ENCODE data around the gene ANGPTL2. TPM values are rescaled to one million over a fixed set of nuclear protein-coding genes. Genes with fewer than 3 reads are reported as not detected.
"Not testable (repeated sequence)": the region's sequence is repeated elsewhere in the genome, so short reads cannot be mapped to it uniquely, and the experiment has no call there.

Gene ANGPTL2
- total and polyA plus RNA-seq, 4 experiments from 2014 or later = not detected

DNA sequence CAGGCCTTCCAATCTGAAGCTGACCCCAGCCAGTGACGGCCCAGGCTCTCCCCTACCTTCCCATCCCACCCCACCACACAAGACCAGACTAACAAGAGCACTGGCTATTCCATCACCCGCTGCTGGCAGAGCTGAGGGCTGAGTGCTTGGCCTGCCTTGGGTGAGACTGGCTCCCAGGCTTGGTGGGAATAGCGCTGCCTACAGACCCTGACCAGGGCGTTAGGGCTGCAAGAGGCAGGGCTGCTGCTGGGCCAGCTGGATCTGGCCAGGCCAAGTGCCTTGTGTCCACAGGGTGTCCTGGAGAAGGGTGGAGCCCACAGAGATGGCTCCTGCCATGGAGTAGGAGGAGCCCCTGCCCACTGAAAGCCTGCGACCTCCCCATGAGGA, 31.6 kb upstream of the ANGPTL2 start:
- CTCF ChIA-PET (ENCODE audit: partially characterized antibody) = no interaction called here
- no peaks in the 10 kb centered on the region for H3K9me3 Mint-ChIP-seq
- Histone ChIP-seq H3K4me3 (ENCODE audit: low read length in 2 of 2) (no peak overlapping the region), H3K36me3 (ENCODE audit: insufficient read depth, low read length) (no peaks in the 10 kb centered on the region), H3K9me3 (ENCODE audit: control insufficient read depth in 1 of 2, low read length in 2 of 2) (no peaks in the 10 kb centered on the region), H3K27me3 (ENCODE audit: insufficient read depth, low read length) (no peaks in the 10 kb centered on the region), H3K4me1 (ENCODE audit: insufficient read depth, low read length) (peaks cover 16% of the 10 kb centered on the region), H3K27ac (ENCODE audit: low read depth, low read length) (no peak overlapping the region)
- no peaks in the 10 kb centered on the region for H3K36me3 Mint-ChIP-seq
- H3K27me3 Mint-ChIP-seq = peaks cover 0 to 2% of the 10 kb centered on the region in 2 donors
- peak overlapping the region in 7 of 8 donors; percentile 23 to 81 (median 66) for H3K4me3 Mint-ChIP-seq
- H3K4me1 Mint-ChIP-seq = peaks cover 13 to 22% (median 19%) of the 10 kb centered on the region in 4 donors
- POLR2A ChIA-PET (ENCODE audit: partially characterized antibody) = interaction anchor here (1.3 kb wide), 1 partner anchor 9 kb away, joined by 3 read pairs; no protein-coding TSS in a partner anchor
- peak overlapping the region in 3 of 7 donors; percentile 22 to 51 (median 36) for H3K27ac Mint-ChIP-seq
- DNase-seq = no peak
- intact Hi-C loops (cut with micrococcal nuclease) = no loop called here

DNA sequence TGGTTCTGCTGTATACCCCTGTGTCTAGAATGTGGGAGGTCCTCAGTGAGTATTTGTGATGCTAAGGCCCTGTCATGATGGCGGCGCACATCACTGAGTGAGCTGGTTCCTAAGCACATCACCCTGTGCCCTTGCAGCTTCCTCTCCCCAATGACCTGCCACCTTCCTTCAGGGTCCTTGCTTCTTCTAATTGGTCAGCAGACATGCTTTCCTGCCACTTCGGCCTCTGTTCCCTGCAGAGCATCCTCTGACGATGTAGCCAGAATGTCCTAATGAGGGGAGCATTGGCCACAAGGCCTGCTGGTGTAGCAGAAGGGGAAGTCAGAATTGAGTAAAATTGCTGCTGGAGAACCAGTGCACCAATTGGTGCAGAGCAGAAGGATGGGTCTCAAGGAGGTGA, 31.1 kb upstream of the ANGPTL2 start:
- POLR2A ChIA-PET (ENCODE audit: partially characterized antibody) = no interaction called here

DNA sequence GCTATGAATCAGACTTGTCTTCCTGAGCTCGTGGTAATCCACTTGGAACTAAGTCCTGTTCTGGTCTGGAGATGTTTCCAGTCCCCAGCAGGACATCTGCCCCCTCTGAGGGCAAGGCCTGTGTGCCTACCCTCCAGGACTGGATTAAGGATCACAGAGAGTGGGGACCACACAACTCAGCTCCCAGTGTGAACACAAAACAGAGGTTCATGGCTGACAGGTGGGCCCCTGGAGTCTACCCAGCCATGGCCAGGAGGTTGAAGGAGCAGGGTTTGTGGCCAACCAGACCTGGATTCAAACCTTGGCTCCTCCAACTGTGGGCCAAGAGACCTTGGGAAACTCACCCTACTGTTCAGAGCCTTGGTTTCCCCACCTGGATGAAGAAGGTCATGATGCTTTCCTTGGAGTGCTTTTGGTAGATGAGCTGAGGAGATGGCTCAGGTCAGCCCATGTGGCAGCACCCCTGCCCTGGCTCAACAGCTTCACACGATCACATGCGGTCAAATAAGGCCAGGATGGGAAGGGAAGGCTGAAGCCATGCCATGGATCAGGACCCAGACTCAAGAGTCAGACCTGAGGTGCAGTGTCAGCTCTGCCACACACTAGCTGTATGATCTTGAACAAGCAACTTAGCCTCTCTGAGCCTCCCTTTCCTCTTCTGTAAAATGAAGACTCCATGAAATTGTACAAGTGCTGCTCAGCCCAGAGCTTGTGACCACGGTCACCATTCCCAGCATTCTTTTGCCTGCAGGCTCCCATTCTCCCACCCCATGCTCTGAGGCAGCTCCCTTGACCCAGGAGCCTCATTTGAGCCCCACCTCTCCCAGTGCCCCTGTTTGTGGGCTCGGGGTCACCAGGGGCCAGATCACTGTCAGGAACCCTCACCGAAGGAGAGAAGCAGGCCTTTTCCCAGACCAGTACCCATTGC, 27.3 kb upstream of the ANGPTL2 start:
- ChIA-PET CTCF (ENCODE audit: partially characterized antibody) (no interaction called here), POLR2A (ENCODE audit: partially characterized antibody) (no interaction called here)
- Histone ChIP-seq H3K4me3 (ENCODE audit: low read length in 2 of 2) (no peak overlapping the region), H3K36me3 (ENCODE audit: insufficient read depth, low read length) (no peaks in the 10 kb centered on the region), H3K27me3 (ENCODE audit: insufficient read depth, low read length) (no peaks in the 10 kb centered on the region), H3K9me3 (ENCODE audit: control insufficient read depth in 1 of 2, low read length in 2 of 2) (no peaks in the 10 kb centered on the region), H3K4me1 (ENCODE audit: insufficient read depth, low read length) (peaks cover 8% of the 10 kb centered on the region), H3K27ac (ENCODE audit: low read depth, low read length) (no peak overlapping the region)
- Mint-ChIP-seq H3K36me3 (no peaks in the 10 kb centered on the region), H3K4me3 (no peak overlapping the region), H3K27ac (peak overlapping the region in 1 of 7 donors; percentile 25), H3K9me3 (peaks cover 0 to 5% (median 0%) of the 10 kb centered on the region in 8 donors), H3K4me1 (peaks cover 7 to 13% (median 10%) of the 10 kb centered on the region in 4 donors), H3K27me3 (no peaks in the 10 kb centered on the region)
- intact Hi-C loops (cut with micrococcal nuclease) = no loop called here
- no peak for DNase-seq

More for the DNA sequence above, 31.1 kb upstream of the ANGPTL2 start:
- H3K9me3 ChIP-seq (ENCODE audit: control insufficient read depth in 1 of 2, low read length in 2 of 2) = no peaks in the 10 kb centered on the region
- DNase-seq = no peak
- H3K4me1 Mint-ChIP-seq = peaks cover 13 to 22% (median 19%) of the 10 kb centered on the region in 4 donors
- peaks cover 16% of the 10 kb centered on the region for H3K4me1 ChIP-seq (ENCODE audit: insufficient read depth, low read length)
- H3K27me3 Mint-ChIP-seq = peaks cover 0 to 2% of the 10 kb centered on the region in 2 donors
- no peak overlapping the region for H3K4me3 Mint-ChIP-seq
- H3K27me3 ChIP-seq (ENCODE audit: insufficient read depth, low read length) = no peaks in the 10 kb centered on the region
- peak overlapping the region in 1 of 7 donors; percentile 73 for H3K27ac Mint-ChIP-seq
- H3K27ac ChIP-seq (ENCODE audit: low read depth, low read length) = no peak overlapping the region
- H3K36me3 Mint-ChIP-seq = no peaks in the 10 kb centered on the region
- H3K9me3 Mint-ChIP-seq = no peaks in the 10 kb centered on the region
- intact Hi-C loops (cut with micrococcal nuclease) = no loop called here
- H3K36me3 ChIP-seq (ENCODE audit: insufficient read depth, low read length) = no peaks in the 10 kb centered on the region
- CTCF ChIA-PET (ENCODE audit: partially characterized antibody) = no interaction called here
- no peak overlapping the region for H3K4me3 ChIP-seq (ENCODE audit: low read length in 2 of 2)

DNA sequence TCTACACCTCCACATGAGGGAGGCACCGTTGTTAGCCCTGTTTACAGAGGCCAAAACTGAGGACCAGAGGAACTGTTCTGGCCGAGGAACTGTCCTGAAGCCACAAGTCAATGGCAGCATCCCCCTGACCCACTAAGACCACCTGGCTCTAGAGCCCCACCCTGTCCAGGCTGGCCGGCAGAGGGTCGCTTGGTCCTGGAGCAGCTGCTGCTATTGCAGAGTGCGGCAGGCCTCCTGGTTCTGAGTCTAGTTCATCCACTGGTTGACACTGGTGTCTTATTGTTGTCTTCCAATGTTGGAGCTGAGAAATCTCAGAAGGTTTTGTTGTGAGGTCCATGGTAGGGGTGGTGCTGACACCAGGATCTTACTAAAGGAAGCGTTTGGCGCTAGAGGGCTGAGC, 26.6 kb upstream of the ANGPTL2 start:
- intact Hi-C loops (cut with micrococcal nuclease) = no loop called here
- Mint-ChIP-seq H3K27ac (no peak overlapping the region), H3K36me3 (no peaks in the 10 kb centered on the region)

DNA sequence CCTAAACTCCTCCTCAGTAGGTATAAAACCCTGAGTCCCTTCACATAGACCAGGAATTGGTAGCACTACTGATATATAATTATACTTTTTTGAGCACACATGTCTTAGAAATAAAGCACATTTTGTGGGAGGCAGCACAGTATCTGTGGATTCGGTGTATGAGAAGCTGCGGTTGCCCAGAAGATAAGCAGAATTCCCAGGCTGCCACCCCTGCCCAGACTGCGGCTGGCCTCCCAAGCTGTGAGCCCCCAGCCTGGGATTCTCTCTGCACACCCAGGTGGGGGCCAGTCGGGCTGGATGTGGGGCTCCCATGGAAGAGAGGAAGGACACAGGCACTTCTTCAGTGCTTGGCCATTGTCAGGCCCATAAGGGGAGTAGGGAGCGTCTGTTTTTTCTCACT, 25.6 kb upstream of the ANGPTL2 start:
- no peaks in the 10 kb centered on the region for H3K9me3 ChIP-seq (ENCODE audit: control insufficient read depth in 1 of 2, low read length in 2 of 2)
- H3K27ac Mint-ChIP-seq = no peak overlapping the region
- peaks cover 0 to 1% of the 10 kb centered on the region in 2 donors for H3K27me3 Mint-ChIP-seq
- no peak overlapping the region for H3K4me3 Mint-ChIP-seq
- no peaks in the 10 kb centered on the region for H3K4me1 ChIP-seq (ENCODE audit: insufficient read depth, low read length)
- POLR2A ChIA-PET (ENCODE audit: partially characterized antibody) = no interaction called here
- no peaks in the 10 kb centered on the region for H3K4me1 Mint-ChIP-seq
- H3K4me3 ChIP-seq (ENCODE audit: low read length in 2 of 2) = no peak overlapping the region
- no peak for DNase-seq
- H3K36me3 Mint-ChIP-seq = no peaks in the 10 kb centered on the region
- H3K27me3 ChIP-seq (ENCODE audit: insufficient read depth, low read length) = no peaks in the 10 kb centered on the region
- intact Hi-C loops (cut with micrococcal nuclease) = no loop called here
- CTCF ChIA-PET (ENCODE audit: partially characterized antibody) = no interaction called here
- peaks cover 0 to 5% (median 0%) of the 10 kb centered on the region in 8 donors for H3K9me3 Mint-ChIP-seq
- no peak overlapping the region for H3K27ac ChIP-seq (ENCODE audit: low read depth, low read length)
- no peaks in the 10 kb centered on the region for H3K36me3 ChIP-seq (ENCODE audit: insufficient read depth, low read length)

More for the DNA sequence above, 26.6 kb upstream of the ANGPTL2 start:
- peaks cover 0 to 5% (median 0%) of the 10 kb centered on the region in 8 donors for H3K9me3 Mint-ChIP-seq
- CTCF ChIA-PET (ENCODE audit: partially characterized antibody) = no interaction called here
- DNase-seq = no peak
- peaks cover 1% of the 10 kb centered on the region for H3K4me1 ChIP-seq (ENCODE audit: insufficient read depth, low read length)
- no peak overlapping the region for H3K4me3 Mint-ChIP-seq
- H3K27me3 ChIP-seq (ENCODE audit: insufficient read depth, low read length) = no peaks in the 10 kb centered on the region
- H3K9me3 ChIP-seq (ENCODE audit: control insufficient read depth in 1 of 2, low read length in 2 of 2) = no peaks in the 10 kb centered on the region
- peaks cover under 1 to 6% (median 3%) of the 10 kb centered on the region in 4 donors for H3K4me1 Mint-ChIP-seq
- POLR2A ChIA-PET (ENCODE audit: partially characterized antibody) = no interaction called here
- H3K4me3 ChIP-seq (ENCODE audit: low read length in 2 of 2) = no peak overlapping the region
- no peaks in the 10 kb centered on the region for H3K36me3 ChIP-seq (ENCODE audit: insufficient read depth, low read length)
- H3K27me3 Mint-ChIP-seq = peaks cover 0 to 1% of the 10 kb centered on the region in 2 donors
- no peak overlapping the region for H3K27ac ChIP-seq (ENCODE audit: low read depth, low read length)

DNA sequence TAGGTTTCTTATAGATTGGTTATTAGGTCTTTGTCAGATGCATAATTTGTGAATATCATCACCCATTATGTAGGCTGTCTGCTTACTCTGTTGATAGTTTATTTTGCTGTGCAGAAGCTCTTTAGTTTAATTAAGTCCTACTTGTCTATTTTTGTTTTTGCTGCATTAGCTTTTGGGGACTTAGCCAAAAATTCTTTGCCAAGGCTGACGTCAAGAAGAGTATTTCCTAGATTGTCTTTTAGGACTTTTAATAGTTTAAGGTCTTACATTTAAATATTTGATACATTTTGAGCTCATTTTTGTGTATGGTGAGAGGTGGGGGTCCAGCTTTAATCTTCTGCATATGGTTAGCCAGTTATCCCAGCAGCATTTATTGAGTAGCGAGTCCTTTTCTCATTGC, 24.8 kb upstream of the ANGPTL2 start:
- POLR2A ChIA-PET (ENCODE audit: partially characterized antibody) = no interaction called here
- no peak overlapping the region for H3K27ac Mint-ChIP-seq
- intact Hi-C loops (cut with micrococcal nuclease) = no loop called here

DNA sequence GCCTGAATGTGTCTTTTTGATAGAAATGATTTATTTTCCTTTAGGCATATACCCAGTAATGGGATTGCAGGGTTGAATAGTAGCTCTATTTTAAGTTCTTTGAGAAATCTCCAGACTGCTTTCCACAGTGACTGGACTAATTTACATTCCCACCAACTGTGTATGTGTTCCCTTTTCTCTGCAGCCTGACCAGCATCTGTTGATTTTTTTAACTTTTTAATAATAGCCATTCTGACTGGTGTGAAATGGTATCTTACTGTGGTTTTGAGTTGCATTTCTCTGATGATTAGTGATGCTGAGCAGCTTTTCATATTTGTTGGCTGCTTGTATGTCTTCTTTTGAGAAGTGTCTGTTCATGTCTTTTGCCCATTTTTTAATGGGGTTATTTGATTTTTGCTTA, 24.4 kb upstream of the ANGPTL2 start:
- H3K27me3 Mint-ChIP-seq; H3K4me3 ChIP-seq (ENCODE audit: low read length in 2 of 2); POLR2A ChIA-PET (ENCODE audit: partially characterized antibody); H3K27ac Mint-ChIP-seq; H3K4me1 ChIP-seq (ENCODE audit: insufficient read depth, low read length); intact Hi-C loops (cut with micrococcal nuclease); H3K4me1 Mint-ChIP-seq; DNase-seq; H3K27ac ChIP-seq (ENCODE audit: low read depth, low read length); H3K27me3 ChIP-seq (ENCODE audit: insufficient read depth, low read length); H3K36me3 Mint-ChIP-seq; H3K9me3 ChIP-seq (ENCODE audit: control insufficient read depth in 1 of 2, low read length in 2 of 2); H3K4me3 Mint-ChIP-seq; H3K9me3 Mint-ChIP-seq; H3K36me3 ChIP-seq (ENCODE audit: insufficient read depth, low read length): not testable (repeated sequence)
- CTCF ChIA-PET (ENCODE audit: partially characterized antibody) = interaction anchor here (1.2 kb wide), 1 partner anchor 161 kb away, joined by 3 read pairs; no protein-coding TSS in a partner anchor

More for the DNA sequence above, 24.8 kb upstream of the ANGPTL2 start:
- Histone ChIP-seq H3K36me3 (ENCODE audit: insufficient read depth, low read length) (no peaks in the 10 kb centered on the region), H3K27me3 (ENCODE audit: insufficient read depth, low read length) (no peaks in the 10 kb centered on the region), H3K9me3 (ENCODE audit: control insufficient read depth in 1 of 2, low read length in 2 of 2) (no peaks in the 10 kb centered on the region), H3K4me3 (ENCODE audit: low read length in 2 of 2) (no peak overlapping the region), H3K4me1 (ENCODE audit: insufficient read depth, low read length) (no peaks in the 10 kb centered on the region), H3K27ac (ENCODE audit: low read depth, low read length) (no peak overlapping the region)
- Mint-ChIP-seq H3K27me3 (peaks cover 0 to 1% of the 10 kb centered on the region in 2 donors), H3K4me1 (no peaks in the 10 kb centered on the region), H3K36me3 (no peaks in the 10 kb centered on the region), H3K4me3 (no peak overlapping the region), H3K9me3 (peaks cover 0 to 5% (median 0%) of the 10 kb centered on the region in 8 donors)
- DNase-seq = no peak
- CTCF ChIA-PET (ENCODE audit: partially characterized antibody) = interaction anchor here (1.2 kb wide), 1 partner anchor 161 kb away, joined by 3 read pairs; no protein-coding TSS in a partner anchor
